MM.1S (cell line): ENCODE data around the gene DSC1.

Experiments
- EZH2 ChIP-seq: fragments of 300-600 bp; sonication (generic); optimal IDR thresholded peaks from 2 replicates; pipeline ENCODE3; 2017; ENCODE audit warnings: low read depth, mild to moderate bottlenecking, antibody characterized with exemption, low read length, mixed read lengths
- TF ChIP-seq, protein P1 (sequence below): fragments of 300-600 bp; sonication (generic); IDR thresholded peaks from 2 replicates; pipeline ENCODE4 v1.5.1; 2016; ENCODE audit warnings: antibody characterized with exemption, low read length, mixed read lengths

DNA sequence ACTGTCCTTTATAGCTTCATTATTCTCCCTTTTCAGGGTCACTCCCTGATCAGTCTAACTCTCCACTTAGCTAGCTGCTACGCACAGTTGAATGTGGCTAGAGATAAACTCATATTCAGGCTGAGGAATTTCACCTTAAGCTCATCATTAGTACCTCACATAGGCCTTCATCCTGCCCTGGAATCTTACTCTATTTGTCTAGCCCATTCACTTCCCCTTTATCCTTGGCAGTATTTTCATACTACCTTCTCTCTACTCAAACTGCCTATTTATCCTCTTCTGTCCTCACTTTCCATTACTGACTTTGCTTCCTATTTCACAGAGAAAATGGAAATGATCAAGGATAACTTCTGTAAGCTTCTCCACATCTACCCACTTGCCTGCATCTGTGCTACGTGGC, 49.9 kb downstream of the DSC1 start:
- TF ChIP-seq, protein P1, sequence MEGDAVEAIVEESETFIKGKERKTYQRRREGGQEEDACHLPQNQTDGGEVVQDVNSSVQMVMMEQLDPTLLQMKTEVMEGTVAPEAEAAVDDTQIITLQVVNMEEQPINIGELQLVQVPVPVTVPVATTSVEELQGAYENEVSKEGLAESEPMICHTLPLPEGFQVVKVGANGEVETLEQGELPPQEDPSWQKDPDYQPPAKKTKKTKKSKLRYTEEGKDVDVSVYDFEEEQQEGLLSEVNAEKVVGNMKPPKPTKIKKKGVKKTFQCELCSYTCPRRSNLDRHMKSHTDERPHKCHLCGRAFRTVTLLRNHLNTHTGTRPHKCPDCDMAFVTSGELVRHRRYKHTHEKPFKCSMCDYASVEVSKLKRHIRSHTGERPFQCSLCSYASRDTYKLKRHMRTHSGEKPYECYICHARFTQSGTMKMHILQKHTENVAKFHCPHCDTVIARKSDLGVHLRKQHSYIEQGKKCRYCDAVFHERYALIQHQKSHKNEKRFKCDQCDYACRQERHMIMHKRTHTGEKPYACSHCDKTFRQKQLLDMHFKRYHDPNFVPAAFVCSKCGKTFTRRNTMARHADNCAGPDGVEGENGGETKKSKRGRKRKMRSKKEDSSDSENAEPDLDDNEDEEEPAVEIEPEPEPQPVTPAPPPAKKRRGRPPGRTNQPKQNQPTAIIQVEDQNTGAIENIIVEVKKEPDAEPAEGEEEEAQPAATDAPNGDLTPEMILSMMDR = no peak
- TF ChIP-seq EZH2 = no peak
